HG03045 (cell line): ENCODE results near the gene ERC1.
"Not testable (repeated sequence)": the region's sequence is repeated elsewhere in the genome, so short reads cannot be mapped to it uniquely, and the experiment has no call there.

Experiments used
- ATAC-seq: cut with Tn5 transposase; IDR thresholded peaks from one replicate; pipeline ENCODE4 v1.9.1; 2021; ENCODE audit warnings: mild to moderate bottlenecking, moderate library complexity; ENCODE audit not compliant: unreplicated experiment

ERC1 gene

GRCh38 chr12:1179128-1179527 is 188.1 kb downstream of the ERC1 start:
- no peak for ATAC-seq

- ATAC-seq = no peak
Observed at GRCh38 chr12:1182069-1182468, 191.0 kb downstream of the ERC1 start.

- ATAC-seq = no peak
Observed at GRCh38 chr12:1184402-1184801, 193.4 kb downstream of the ERC1 start.

- no peak for ATAC-seq
Observed at GRCh38 chr12:1185460-1186182, 194.6 kb downstream of the ERC1 start.

GRCh38 chr12:1186298-1186697 is 195.3 kb downstream of the ERC1 start:
- no peak for ATAC-seq

- ATAC-seq = no peak
Observed at GRCh38 chr12:1188016-1188415, 197.0 kb downstream of the ERC1 start.

DNA sequence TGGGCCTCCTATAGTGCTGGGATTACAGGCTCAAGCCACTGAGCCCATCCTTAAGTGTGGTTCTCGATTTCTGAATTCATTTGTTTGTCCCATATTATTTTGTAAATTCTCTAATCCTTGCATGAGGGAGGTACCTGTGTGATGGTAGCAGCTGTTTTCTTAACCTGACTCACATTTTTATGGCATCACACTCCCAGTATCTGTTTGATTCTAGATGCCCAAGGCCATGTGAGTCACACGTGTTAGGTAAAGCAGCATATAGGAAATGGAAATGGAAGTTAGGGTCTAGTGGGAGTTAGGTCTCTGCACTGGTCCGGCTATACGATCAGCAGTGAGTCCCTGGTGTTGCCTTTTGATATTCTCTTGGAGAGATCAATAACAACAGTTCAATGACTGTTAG is 198.1 kb downstream of the ERC1 start:
- no peak for ATAC-seq

DNA sequence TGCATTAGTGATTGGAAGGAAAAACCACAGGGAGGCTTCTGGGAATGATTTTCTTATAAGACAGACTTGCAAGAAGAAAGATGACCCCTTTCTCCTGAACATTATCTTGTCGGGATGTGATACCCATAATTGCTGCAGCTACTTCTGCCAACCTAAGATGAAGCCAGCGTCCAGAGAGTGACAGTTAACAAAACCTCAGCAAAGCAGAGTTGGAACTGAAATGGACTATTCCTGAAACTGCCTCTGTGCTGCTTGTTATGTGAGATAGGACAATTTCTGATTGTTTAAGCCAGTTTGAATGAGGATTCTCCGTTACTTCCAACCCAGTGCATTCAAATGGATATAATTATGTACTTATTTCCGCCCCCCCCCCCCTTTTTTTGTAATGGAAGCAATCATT is 204.5 kb downstream of the ERC1 start:
- no peak for ATAC-seq

GRCh38 chr12:1197264-1198018 is 206.4 kb downstream of the ERC1 start:
- ATAC-seq = no peak

DNA sequence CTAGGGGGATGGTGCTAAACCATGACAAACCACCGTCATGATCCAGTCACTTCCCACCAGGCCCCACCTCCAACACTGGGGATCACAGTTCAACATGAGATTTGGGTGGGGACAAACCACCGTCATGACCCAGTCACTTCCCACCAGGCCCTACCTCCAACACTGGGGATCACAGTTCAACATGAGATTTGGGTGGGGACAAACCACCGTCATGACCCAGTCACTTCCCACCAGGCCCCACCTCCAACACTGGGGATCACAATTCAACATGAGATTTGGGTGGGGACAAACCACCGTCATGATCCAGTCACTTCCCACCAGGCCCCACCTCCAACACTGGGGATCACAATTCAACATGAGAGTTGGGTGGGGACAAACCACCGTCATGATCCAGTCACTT is 207.8 kb downstream of the ERC1 start:
- not testable (repeated sequence) for ATAC-seq

GRCh38 chr12:1199700-1200099 is 208.7 kb downstream of the ERC1 start:
- ATAC-seq = no peak

GRCh38 chr12:1201030-1201429 is 210.0 kb downstream of the ERC1 start:
- no peak for ATAC-seq

- no peak for ATAC-seq
Observed at GRCh38 chr12:1201886-1202285, 210.9 kb downstream of the ERC1 start.

GRCh38 chr12:1203735-1204019 is 212.7 kb downstream of the ERC1 start:
- no peak for ATAC-seq

- peak; percentile 46 for ATAC-seq
Observed at GRCh38 chr12:1204581-1205121, 213.6 kb downstream of the ERC1 start.

DNA sequence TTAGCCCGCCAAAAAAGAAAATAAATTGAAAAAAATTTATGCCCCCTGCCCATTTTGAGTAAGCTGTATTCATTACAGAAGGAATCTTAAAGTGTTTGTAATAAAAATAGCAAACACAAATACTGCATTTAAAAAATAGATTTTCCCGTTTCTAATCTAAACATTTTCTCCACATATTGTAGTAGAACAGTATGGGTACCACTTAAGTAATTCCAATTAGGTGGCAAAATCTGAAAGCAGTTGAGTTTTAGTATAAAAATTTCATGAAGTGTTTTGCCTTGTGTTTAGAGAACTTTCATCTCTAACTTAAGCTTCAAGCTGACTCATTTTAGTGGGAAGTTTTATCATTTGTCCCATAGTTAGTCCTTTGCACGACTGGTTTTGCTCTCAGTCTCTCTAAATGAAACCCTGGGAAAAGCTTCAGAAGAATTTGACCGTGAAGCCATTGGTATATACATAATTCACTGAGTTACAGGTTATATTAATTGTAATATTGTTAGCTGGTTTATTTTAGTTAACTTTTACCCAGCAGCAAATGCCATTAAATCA is 214.6 kb downstream of the ERC1 start:
- ATAC-seq = no peak

GRCh38 chr12:1206118-1206734 is 215.2 kb downstream of the ERC1 start:
- no peak for ATAC-seq

DNA sequence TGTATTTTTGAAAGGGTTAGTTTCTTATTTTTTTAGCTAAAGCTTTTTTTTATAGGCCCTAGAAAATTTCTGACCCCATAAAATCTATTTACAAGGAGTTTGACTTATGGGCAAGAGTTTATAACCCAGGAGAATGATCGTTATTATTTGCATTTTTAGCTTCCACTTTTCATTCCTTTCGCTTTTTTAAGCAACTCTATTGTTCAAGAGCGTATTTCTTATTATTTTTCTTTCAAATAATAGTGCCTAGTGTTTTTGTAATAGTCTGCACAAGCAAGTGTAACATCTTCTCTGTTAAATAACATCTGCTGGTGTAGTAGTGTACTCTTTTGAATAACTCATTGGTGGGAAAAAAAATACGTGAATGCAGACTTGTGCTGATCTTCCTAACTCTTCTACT is 216.3 kb downstream of the ERC1 start:
- ATAC-seq = no peak

GRCh38 chr12:1208719-1209118 is 217.7 kb downstream of the ERC1 start:
- ATAC-seq = not testable (repeated sequence)

DNA sequence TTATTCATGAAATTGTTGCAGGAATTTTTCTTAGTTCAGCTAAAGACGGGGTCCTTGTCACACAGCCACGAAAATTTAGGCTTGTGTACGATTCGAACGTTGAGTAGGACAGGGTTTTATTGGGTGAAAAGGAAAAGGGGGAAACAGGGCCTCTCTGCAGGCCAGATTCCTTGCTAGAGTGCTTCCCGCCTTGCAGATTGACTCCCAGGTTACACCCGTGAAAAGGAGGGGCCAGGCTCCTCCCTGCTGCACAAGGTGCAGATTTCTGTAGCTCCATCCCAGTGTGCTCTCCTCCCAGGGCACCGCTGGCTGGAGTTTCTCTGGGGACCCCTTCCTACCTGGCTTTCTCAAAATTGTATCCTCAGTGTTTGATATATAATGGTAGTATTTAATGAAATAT is 221.5 kb downstream of the ERC1 start:
- no peak for ATAC-seq

DNA sequence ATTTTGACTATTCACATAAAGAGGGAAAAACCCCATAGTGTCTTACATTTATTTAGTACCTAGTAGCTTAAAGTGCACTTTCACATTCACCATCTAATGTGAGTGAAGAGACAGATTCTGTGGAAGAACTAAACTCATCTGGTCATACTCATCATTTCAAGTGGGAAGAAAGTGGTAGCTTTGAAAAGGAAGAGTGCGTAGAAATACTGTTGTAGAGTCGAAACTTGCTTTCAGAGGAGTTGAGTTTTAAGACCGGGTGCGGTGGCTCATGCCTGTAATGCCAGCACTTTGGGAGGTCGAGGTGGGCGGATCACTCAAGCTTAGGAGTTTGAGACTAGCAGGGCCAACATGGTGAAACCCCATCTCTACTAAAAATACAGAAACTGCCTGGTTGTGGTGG is 222.2 kb downstream of the ERC1 start:
- no peak for ATAC-seq
